Stimulated activated CD8-positive, alpha-beta memory T cell treated with anti-CD3 and anti-CD28 coated beads, Interleukin-7, amount 100 ng/mL, for 1 hour (primary cell): ENCODE measurements around the gene LGALSL.

Experiments used
- DNase-seq, 2 donors: peaks; one replicate each; pipeline ENCODE4 v3.0.0-alpha.2; 2020; ENCODE audit warnings: low read depth in 2 of 2

LGALSL gene

GRCh38 chr2:64498438-64498837, 44.5 kb downstream of the LGALSL start:
- DNase-seq = no peak

GRCh38 chr2:64500549-64500948, 46.6 kb downstream of the LGALSL start:
- no peak for DNase-seq

DNA sequence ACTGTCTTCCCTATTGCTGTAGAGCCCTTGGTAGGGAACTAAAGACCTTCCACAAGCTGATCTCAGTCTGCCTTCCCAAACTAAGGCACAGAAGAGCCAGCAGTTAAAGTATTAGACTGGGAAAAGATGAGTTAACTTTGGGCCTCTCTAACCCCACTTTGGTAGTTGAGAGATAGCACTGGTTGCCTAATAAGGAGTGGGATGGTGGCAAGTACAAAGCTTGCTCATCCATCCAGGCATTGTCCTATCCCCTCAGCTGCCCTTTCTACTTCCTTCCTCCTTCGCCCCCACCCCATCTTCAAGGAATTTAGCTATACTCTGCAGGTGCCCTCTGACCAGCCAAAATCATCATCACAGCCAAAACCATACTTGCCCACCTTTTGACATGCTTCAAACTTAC, 48.0 kb downstream of the LGALSL start:
- no peak for DNase-seq

DNA sequence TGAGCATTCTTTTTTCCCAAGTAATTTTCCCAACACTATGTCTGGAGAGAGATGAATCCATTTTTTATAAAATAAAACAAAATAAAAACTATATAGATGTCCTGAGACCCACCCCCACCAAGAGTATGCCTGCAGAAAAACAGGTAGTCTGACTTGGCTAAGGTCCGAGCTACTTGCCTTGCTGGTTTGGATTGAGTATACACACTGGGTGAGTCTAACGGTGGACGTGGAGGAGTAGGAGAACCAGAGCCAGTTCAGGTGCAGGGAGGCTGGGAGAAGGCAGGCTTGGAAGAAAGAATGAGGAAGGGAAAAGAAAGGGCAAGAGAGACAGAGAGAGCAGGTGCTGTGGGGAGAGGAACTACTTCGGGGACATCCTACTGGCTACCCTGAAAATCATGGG, 48.9 kb downstream of the LGALSL start:
- DNase-seq = no peak

- no peak for DNase-seq
Measured at GRCh38 chr2:64504774-64505720, 51.1 kb downstream of the LGALSL start.

DNA sequence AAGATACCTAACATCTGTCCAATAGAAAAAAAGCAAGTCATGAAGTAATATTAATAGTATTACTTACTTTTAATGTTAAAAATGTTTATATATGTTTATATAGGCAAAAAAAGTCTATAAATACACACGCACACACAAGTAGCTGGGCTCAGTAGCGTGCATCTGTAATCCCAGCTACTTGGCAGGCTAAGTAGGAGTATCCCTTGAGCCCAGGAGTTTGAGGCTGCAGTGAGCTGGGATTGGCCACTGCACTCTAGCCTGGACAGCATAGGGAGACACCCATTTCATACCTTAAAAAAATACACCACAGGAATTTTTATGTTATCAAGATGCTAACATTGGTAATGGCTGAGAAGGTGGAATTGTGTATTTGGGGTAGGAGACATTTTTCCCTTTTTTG, 52.7 kb downstream of the LGALSL start:
- DNase-seq = no peak
